ENCODE measurements around the gene TAB2. TPM values are rescaled to one million over a fixed set of nuclear protein-coding genes. Genes with fewer than 3 reads are reported as not detected.

The TAB2 gene
- total and polyA plus RNA-seq, 9 of the 15 experiments (the other 6 are each of a cell fraction or from before 2014, with no cell fraction given), result 9.1 to 38.3 (median 18.6) TPM

DNA sequence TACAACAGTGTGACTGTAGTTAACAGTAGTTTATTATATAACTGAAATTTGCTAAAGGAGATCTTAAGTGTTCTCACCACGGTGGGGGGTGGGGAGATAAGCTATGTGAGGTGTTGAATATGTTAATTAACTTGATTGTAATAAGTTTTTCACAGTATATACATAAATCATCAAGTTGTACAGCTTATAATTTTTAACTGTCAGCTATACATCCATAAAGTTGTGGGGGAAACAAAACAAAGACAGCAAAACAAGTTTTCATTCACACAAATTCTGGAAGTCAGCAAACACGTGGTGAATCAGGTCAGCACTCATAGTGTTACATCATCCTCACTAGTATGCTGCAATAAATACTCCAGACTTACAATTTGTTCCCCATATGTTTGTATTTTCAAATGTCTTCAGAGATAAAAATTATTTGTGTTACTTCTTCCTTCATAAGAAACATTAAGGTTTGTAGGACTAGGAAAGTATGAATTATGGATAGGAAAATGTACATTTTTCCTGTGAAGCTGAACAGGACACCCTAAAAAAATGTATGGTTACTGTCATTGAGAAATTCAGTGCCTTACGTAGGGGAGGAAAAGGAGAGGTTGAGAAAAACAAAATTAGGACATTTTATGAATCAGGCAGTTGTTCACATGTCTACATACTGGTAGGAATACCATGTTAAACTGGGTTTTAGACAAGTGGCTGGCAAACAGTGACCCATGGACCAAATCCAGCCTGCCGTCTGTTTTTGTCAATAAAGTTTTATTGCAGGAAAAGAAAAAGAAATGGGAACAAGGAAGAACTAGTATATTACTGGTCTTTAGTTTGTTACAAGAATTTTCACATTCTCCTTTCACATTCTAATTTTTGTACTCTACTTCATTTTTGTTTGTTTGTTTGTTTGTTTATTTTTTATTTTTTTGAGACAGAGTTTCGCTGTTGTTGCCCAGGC is 88.6 kb downstream of the TAB2 start (continued):
- TF ChIP-seq GTF2A2 (tag; IDR thresholded peaks at IDR 0.05) (peak; percentile 62; the same call in 1 of the 2 replicates), CXXC5 (CRISPR knock-in tag; IDR thresholded peaks at IDR 0.05) (peak; percentile 68), RNF2 (IDR thresholded peaks at IDR 0.05) (no peak), CEBPB (tag; IDR thresholded peaks at IDR 0.05) (peak; percentile 90), ZNF384 (IDR thresholded peaks at IDR 0.05; ENCODE audit: low read depth, low read length) (peak; percentile 34; the same call in 1 of the 2 replicates), DDX20 (tag; IDR thresholded peaks at IDR 0.05; ENCODE audit: low read depth) (peak; percentile 60), SRSF3 (IDR thresholded peaks at IDR 0.05; ENCODE audit: insufficient read depth, low read length) (no peak), TRIM24 (IDR thresholded peaks at IDR 0.05) (peak; percentile 91 to 92), JUND (IDR thresholded peaks at IDR 0.05; ENCODE audit: borderline replicate concordance, low read depth, low read length) (peak; percentile 69; the same call in 1 of the 2 replicates), JUND (tag; IDR thresholded peaks at IDR 0.05; ENCODE audit: borderline replicate concordance, low read depth, low read length) (peak; percentile 59; the same call in 2 of the 3 replicates), MCM3 (IDR thresholded peaks at IDR 0.05) (no peak), ZNF507 (tag; conservative IDR thresholded peaks at IDR 0.05) (0 out of 2 replicates have a peak, but pooled peaks have one; percentile 29)
- TF ChIP-seq, protein P1, sequence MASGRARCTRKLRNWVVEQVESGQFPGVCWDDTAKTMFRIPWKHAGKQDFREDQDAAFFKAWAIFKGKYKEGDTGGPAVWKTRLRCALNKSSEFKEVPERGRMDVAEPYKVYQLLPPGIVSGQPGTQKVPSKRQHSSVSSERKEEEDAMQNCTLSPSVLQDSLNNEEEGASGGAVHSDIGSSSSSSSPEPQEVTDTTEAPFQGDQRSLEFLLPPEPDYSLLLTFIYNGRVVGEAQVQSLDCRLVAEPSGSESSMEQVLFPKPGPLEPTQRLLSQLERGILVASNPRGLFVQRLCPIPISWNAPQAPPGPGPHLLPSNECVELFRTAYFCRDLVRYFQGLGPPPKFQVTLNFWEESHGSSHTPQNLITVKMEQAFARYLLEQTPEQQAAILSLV (tag; IDR thresholded peaks at IDR 0.05), result peak; percentile 67; the same call in 1 of the 2 replicates
- TF ChIP-seq, protein P2, sequence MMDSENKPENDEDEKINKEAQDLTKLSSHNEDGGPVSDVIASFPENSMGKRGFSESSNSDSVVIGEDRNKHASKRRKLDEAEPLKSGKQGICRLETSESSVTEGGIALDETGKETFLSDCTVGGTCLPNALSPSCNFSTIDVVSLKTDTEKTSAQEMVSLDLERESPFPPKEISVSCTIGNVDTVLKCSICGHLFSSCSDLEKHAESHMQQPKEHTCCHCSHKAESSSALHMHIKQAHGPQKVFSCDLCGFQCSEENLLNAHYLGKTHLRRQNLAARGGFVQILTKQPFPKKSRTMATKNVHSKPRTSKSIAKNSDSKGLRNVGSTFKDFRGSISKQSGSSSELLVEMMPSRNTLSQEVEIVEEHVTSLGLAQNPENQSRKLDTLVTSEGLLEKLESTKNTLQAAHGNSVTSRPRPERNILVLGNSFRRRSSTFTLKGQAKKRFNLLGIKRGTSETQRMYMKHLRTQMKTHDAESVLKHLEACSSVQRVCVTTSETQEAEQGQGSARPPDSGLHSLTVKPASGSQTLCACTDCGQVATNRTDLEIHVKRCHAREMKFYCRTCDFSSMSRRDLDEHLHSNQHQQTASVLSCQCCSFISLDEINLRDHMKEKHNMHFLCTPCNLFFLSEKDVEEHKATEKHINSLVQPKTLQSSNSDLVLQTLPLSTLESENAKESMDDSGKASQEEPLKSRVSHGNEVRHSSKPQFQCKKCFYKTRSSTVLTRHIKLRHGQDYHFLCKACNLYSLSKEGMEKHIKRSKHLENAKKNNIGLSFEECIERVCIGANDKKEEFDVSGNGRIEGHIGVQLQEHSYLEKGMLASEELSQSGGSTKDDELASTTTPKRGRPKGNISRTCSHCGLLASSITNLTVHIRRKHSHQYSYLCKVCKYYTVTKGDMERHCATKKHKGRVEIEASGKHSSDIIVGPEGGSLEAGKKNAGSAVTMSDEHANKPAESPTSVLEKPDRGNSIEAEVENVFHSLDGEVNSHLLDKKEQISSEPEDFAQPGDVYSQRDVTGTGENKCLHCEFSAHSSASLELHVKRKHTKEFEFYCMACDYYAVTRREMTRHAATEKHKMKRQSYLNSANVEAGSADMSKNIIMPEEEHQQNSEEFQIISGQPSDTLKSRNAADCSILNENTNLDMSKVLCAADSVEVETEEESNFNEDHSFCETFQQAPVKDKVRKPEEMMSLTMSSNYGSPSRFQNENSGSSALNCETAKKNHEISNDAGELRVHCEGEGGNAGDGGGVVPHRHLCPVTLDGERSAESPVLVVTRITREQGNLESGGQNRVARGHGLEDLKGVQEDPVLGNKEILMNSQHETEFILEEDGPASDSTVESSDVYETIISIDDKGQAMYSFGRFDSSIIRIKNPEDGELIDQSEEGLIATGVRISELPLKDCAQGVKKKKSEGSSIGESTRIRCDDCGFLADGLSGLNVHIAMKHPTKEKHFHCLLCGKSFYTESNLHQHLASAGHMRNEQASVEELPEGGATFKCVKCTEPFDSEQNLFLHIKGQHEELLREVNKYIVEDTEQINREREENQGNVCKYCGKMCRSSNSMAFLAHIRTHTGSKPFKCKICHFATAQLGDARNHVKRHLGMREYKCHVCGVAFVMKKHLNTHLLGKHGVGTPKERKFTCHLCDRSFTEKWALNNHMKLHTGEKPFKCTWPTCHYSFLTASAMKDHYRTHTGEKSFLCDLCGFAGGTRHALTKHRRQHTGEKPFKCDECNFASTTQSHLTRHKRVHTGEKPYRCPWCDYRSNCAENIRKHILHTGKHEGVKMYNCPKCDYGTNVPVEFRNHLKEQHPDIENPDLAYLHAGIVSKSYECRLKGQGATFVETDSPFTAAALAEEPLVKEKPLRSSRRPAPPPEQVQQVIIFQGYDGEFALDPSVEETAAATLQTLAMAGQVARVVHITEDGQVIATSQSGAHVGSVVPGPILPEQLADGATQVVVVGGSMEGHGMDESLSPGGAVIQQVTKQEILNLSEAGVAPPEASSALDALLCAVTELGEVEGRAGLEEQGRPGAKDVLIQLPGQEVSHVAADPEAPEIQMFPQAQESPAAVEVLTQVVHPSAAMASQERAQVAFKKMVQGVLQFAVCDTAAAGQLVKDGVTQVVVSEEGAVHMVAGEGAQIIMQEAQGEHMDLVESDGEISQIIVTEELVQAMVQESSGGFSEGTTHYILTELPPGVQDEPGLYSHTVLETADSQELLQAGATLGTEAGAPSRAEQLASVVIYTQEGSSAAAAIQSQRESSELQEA (IDR thresholded peaks at IDR 0.05; ENCODE audit: low read depth), result no peak
- TF ChIP-seq, protein P3, sequence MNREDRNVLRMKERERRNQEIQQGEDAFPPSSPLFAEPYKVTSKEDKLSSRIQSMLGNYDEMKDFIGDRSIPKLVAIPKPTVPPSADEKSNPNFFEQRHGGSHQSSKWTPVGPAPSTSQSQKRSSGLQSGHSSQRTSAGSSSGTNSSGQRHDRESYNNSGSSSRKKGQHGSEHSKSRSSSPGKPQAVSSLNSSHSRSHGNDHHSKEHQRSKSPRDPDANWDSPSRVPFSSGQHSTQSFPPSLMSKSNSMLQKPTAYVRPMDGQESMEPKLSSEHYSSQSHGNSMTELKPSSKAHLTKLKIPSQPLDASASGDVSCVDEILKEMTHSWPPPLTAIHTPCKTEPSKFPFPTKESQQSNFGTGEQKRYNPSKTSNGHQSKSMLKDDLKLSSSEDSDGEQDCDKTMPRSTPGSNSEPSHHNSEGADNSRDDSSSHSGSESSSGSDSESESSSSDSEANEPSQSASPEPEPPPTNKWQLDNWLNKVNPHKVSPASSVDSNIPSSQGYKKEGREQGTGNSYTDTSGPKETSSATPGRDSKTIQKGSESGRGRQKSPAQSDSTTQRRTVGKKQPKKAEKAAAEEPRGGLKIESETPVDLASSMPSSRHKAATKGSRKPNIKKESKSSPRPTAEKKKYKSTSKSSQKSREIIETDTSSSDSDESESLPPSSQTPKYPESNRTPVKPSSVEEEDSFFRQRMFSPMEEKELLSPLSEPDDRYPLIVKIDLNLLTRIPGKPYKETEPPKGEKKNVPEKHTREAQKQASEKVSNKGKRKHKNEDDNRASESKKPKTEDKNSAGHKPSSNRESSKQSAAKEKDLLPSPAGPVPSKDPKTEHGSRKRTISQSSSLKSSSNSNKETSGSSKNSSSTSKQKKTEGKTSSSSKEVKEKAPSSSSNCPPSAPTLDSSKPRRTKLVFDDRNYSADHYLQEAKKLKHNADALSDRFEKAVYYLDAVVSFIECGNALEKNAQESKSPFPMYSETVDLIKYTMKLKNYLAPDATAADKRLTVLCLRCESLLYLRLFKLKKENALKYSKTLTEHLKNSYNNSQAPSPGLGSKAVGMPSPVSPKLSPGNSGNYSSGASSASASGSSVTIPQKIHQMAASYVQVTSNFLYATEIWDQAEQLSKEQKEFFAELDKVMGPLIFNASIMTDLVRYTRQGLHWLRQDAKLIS (CRISPR knock-in tag; IDR thresholded peaks at IDR 0.05), result no peak
